HG03520 (cell line): ENCODE data around the gene GCHFR.

Source experiments
- ATAC-seq: cut with Tn5 transposase; IDR thresholded peaks from one replicate; pipeline ENCODE4 v1.9.1; 2021; ENCODE audit warnings: mild to moderate bottlenecking, moderate library complexity; ENCODE audit not compliant: unreplicated experiment

Gene GCHFR

GRCh38 chr15:40754883-40755811 lies 8.7 kb upstream of the GCHFR start, which contains the start of gene RMDN3:
TSS of gene RMDN3 (minus strand) at chr15:40755254. CDS start at chr15:40754783, 471 bp downstream.
- peak; percentile 78 for ATAC-seq

- no peak for ATAC-seq
Observed at GRCh38 chr15:40755812-40756208, 8.1 kb upstream of the GCHFR start.

- ATAC-seq, result no peak
Observed at GRCh38 chr15:40756938-40757337, 6.9 kb upstream of the GCHFR start.

DNA sequence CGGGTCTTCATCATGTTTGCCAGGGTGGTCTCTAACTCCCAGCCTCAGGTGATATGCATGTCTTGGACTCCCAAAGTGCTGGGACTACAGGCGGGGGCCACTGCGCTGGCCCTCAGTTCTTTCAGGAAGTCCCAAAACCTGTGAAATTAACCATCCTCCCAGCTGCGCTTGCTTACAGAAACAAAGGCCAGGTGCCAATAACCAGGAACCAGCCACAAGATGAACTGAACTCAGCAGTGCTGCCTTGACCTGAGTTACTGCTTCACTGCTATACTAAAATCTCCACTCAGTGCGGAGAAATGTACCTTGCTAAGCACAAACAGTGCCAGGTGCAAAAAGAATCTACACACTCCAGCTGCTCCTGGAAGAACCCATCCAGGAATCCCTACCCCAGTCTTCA lies 3.9 kb upstream of the GCHFR start:
- ATAC-seq, result no peak

DNA sequence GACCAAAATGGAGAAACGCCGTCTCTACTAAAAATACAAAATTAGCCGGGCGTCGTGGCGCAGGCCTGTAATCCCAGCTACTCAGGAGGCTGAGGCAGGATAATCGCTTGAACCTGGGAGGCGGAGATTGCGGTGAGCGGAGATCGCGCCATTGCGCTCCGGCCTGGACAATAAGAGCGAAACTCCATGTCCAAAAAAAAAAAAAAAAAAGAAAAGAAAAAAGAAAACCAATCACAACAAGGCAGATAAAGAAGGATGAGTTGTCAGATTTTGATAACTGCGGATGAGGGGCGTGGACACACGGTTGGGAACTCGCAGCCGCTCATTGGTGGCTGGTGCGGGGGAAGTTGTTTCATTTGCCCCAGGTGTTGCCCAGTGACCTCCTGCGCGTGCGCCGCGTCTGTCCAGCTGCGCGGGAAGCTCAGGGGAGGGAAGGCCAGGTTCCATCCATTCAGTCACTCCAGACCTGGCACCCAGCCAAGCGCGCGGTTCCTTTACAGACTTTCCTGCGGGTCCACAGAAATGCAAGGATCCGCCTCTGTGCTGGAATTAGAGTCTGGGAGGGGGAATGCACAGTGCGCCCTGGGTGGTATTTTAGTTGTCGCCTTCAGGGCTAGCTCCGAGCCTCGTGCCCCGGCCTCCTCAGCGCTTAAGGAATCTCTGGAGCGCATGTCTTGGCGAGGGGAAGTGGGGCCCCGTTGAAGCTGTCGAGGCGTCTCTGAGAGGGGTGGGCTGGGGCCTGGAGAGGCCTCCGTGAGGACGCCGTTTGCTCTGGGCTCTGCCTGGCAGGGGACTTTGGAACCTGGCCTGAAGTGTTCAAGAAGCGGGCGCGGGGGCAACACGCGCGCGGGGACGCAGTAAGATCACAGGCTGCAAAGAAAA lies 708 bp upstream of the GCHFR start:
- ATAC-seq, result peak; percentile 4

DNA sequence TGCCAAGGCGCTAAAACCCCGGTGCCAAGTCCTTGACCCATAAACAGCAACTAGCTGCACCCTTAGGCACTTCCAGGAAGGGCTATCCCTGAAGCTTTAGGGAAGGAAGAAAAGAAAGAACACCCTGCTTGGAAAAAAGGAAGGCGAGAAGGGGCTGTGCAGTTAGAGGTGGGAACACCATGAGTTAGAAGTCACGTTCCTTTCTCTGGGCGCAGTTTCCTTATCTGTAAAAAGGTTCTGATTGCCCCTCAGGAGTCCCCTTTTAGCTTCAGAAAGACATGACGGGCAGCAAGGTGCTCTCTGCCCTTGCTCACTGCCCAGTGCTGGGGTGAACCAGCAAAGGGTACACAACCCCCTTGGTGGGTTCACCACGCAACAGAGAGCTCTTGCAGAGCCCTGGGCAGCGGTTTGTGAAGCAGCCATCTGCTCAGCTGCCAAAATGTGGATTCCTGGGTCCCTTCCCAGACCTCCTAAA lies 798 bp downstream of the GCHFR start:
- ATAC-seq, result no peak

- ATAC-seq, result no peak
Observed at GRCh38 chr15:40766194-40766815, 2.4 kb downstream of the GCHFR start.

- no peak for ATAC-seq
Observed at GRCh38 chr15:40766906-40767837, 3.3 kb downstream of the GCHFR start.

DNA sequence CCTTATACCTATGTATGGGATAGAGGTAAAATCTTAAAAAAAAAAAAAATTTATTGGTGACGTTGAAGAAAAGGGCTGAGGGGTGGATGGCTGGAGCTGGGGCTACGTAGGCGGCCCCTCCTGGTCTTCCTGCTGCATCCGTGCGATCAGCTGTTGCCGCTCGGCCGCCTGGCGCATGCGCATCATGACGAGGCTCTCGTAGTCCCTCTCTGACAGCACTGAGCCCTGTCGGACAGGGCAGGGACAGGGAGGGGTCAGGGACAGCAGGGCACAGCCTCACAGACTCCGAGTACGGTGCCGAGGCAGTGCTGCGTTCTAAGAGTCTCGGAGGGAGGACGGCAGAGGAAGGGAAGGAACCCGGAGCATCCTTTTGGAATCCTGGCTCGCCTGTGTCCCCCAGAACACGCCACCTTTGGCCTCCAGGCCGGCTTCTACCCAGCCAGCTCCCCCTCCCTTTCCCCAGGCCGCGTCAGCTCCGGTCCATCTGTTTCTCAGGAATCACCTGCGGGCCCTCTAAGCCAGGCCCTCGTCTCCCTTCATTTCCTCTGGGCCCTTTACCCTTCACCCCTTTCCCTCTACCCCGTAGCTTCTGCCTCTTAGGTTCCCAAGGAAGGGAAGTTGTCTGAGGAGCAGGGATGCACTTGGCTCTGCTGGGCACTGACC lies 4.1 kb downstream of the GCHFR start:
- ATAC-seq, result no peak

DNA sequence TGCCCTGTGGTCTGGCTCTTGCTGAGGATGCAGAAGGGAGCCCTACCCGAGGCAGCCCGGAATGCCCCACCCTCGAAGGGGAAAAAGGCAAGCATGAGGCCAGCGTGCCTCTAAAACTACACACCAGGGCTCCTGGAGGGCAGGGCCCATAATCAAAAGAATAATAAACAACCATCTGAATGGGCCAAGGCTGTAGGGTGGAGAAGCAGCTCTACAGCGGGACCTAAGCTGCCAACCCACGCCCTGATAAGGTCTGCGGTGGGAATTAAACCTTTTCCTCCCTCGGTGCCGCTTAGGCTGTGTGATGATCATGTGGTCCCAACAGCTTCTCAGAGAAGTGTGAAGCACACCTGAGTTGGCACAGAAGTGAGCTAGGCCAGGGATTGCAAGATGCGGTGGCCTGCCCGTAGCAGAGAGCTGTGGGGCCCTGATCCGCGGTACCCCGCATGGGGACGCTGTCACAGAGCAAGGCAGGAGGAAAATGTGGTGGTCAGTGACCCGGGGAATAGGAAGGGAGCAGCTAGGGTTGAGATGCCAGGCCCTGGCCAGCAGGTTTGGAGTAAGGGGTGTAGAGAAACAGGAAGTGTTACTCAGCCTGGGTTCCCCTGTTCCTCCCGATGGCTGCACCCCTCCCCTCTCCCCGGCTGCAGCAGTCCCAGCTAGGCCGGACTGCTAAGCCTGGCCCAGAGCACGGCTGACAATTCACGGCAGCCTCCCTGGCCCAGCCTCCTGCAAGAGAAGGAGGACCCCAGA lies 4.8 kb downstream of the GCHFR start:
- ATAC-seq, result no peak

- no peak for ATAC-seq
Observed at GRCh38 chr15:40769274-40770146, 5.6 kb downstream of the GCHFR start, which contains the start of gene C15orf62. TSS of gene C15orf62 (plus strand) at chr15:40769980. CDS start at chr15:40770496, 516 bp downstream.

DNA sequence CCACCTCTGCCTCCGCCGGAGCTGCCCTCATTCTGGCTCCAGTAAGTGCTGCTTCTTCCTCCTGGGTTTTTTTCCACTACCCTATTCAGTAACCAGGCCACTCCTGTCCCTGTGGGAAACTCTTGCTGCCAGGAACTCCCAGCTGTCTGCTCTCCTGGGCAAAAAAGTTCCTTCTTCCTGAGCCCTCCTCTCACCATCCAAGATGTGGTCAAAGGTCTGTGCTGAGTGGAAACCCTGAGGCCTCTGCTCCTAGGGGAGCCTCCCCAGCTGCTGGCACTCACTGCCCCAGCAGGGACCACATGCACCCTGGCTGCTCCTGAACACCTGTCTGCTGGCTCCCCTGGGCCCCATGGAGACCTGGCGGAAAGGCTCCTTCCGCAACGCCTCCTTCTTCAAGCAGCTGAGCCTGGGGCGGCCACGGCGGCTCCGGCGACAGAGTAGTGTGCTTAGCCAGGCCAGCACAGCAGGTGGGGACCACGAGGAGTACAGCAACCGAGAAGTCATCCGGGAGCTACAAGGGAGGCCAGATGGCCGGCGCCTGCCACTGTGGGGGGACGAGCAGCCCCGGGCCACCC lies 6.4 kb downstream of the GCHFR start:
- no peak for ATAC-seq

DNA sequence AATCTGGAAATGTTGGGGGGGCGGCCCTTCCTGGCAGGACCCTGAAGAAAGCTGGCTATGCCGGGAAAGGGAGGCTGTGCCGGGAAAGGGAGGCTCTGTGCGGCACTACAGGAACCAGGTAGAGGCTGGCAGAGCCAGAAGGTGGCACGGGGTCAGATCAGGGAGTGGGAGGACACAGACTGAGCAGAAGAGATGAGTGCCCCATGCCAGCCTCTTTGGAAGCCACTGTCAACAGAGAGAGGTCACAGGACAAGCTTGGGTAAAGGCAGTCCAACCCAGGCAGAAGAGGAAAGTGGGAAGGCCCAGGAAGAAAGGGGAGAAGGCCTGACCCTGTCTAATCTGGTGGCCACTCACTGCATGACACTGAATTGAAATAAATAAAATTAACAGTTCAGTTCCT lies 7.4 kb downstream of the GCHFR start:
- ATAC-seq, result no peak

GRCh38 chr15:40772014-40772413 lies 8.1 kb downstream of the GCHFR start:
- no peak for ATAC-seq

DNA sequence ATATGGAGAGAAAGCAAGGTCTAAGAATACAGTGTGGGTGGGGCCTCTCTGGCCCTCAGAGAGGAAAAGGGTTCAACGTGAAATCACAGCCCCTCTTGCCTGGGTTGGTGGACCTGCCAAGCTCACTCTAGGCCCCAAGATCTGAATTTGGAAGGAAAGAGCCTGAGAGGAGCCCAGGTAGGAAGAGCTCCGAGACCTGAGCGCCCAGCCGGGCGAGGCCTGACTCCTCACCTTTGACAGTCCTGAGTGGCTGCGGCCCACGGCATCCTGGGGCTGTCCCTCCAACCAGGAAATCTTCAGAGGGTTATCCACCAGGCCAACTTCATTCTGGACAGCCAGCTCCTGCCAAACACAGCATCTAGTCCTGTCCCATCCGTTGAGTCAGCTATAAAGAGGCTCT lies 9.6 kb downstream of the GCHFR start:
- no peak for ATAC-seq

DNA sequence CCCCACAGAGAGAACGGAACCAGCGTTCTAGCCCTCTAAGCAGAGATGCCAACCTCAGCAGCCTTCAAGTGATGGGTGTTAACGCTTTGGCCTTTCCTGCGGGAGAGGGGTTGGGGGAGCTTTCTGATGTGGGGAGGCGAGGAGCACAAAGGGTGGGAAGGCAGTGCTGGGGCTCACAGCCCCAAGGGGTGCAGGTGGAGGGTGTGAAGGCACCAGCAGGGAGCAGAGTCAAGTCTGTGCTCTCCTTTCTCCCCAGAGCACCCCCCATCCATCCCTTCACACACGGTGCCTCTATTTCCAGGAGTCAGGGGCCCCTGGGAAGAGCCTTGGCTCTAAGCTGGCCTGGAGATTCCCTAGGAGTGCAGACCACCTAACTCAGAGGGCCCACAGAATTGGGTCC lies 10.0 kb downstream of the GCHFR start:
- ATAC-seq, result no peak

- no peak for ATAC-seq
Observed at GRCh38 chr15:40775007-40775406, 11.1 kb downstream of the GCHFR start.
